MCF 10A (cell line): Measurements from ENCODE around the gene METTL13. TPM values are rescaled to one million over a fixed set of nuclear protein-coding genes. Genes with fewer than 3 reads are reported as not detected.

Experiments used
- BruUV-seq: library from RNA; stranded (reverse); fragments of 400-500 nt; replicated peaks from 2 replicates; lab custom pipeline; 2021; lab: Mats Ljungman, UMichigan
- CTCF ChIA-PET: fragments of 300-600 bp; sonication (Branson Sonifier 250); formaldehyde crosslinking; extraction: SDS; loops from one replicate; lab custom pipeline; 2021; ENCODE audit warnings: antibody characterized with exemption, inconsistent platforms; lab: Yijun Ruan, JAX
- POLR2A ChIA-PET: fragments of 300-600, 350-650 bp; sonication (Branson Sonifier 250); formaldehyde crosslinking; extraction: SDS; loops from one replicate; lab custom pipeline; 2020; ENCODE audit warnings: antibody characterized with exemption, inconsistent platforms; lab: Yijun Ruan, JAX
- DNase-seq: peaks from one replicate; pipeline ENCODE4 v3.0.0-alpha.2; 2018; ENCODE audit not compliant: unreplicated experiment
- H3K27ac Mint-ChIP-seq: one replicate; pipeline ENCODE4 v1.8.0; 2022; ENCODE audit warnings: mild to moderate bottlenecking, low read depth, mixed read lengths; ENCODE audit not compliant: unreplicated experiment
- H3K27me3 Mint-ChIP-seq: one replicate; pipeline ENCODE4 v1.8.0; 2022; ENCODE audit warnings: mixed read lengths; ENCODE audit not compliant: insufficient read depth, unreplicated experiment
- H3K36me3 Mint-ChIP-seq: one replicate; pipeline ENCODE4 v1.8.0; 2022; ENCODE audit warnings: mild to moderate bottlenecking, moderate library complexity, mixed read lengths; ENCODE audit not compliant: insufficient read depth, unreplicated experiment
- H3K4me1 Mint-ChIP-seq: one replicate; pipeline ENCODE4 v1.8.0; 2022; ENCODE audit warnings: mixed read lengths; ENCODE audit not compliant: insufficient read depth, unreplicated experiment
- H3K4me3 Mint-ChIP-seq: one replicate; pipeline ENCODE4 v1.8.0; 2022; ENCODE audit warnings: mild to moderate bottlenecking, moderate library complexity, mixed read lengths; ENCODE audit not compliant: unreplicated experiment
- H3K9me3 Mint-ChIP-seq: one replicate; pipeline ENCODE4 v1.8.0; 2022; ENCODE audit warnings: mixed read lengths; ENCODE audit not compliant: unreplicated experiment
- intact Hi-C: fragments of 100-400 bp; cut with micrococcal nuclease; formaldehyde crosslinking; loops from 2 replicates; pipeline ENCODE4 v1.14.1; 2022
- total RNA-seq: library from RNA; stranded (reverse); gene quantifications from 2 replicates; pipeline ENCODE4 v1.2.3, GENCODE V29; 2022
- TF ChIP-seq, protein P1 (sequence below): fragments of 200-600 bp; IDR thresholded peaks from one replicate; pipeline ENCODE4 v1.8.0; 2022; ENCODE audit warnings: antibody characterized with exemption, mild to moderate bottlenecking; ENCODE audit not compliant: unreplicated experiment

METTL13 gene
- total RNA-seq, 1 experiment from 2014 or later: 30.7 TPM

DNA sequence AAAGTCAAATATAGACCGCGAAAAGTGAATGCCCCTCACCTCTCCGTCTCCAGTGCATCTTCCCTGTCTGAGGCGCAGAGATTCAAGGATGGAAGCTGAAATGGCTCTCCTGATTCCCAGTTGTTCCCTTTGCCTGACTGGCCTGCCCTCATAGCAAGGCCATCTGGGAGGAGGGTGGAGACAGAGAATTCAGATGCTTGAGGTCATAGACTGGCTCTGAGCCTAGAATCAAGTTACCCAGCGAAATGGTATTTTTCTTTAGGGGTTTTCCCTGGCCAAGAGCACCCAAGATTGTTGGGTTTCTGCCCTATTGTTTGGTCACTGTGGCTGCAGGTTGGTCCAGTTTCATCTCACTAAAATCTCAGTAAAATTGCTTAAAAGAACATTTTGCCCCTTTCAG, 7.2 kb downstream of the METTL13 start:
- BruUV-seq: no TSS peak
- CTCF ChIA-PET: interaction anchor here (3.9 to 30.8 kb wide), 2 partner anchors 13 to 194 kb away, joined by 50 to 1502 read pairs; no protein-coding TSS in a partner anchor

DNA sequence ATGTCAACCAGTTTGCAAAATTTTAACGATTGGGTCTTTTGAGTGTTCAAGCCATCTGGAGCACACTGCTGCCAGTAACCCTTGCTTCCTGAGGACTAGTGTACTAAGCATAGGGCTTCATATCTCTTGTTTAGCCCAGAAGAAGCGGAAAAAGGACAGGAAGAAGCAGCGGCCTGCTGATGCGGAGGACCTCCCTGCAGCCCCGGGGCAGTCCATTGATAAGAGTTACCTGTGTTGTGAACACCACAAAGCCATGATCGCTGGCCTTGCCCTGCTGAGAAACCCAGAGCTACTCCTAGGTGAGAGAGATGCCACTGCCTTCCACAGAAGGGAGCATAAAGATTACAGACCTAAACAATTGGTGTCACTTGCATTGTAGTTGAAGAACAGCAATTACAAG, 8.9 kb downstream of the METTL13 start:
- Mint-ChIP-seq H3K27ac (peak overlapping the region; percentile 49), H3K9me3 (no peaks in the 10 kb centered on the region), H3K4me1 (peaks cover 46% of the 10 kb centered on the region), H3K27me3 (no peaks in the 10 kb centered on the region), H3K4me3 (no peak overlapping the region), H3K36me3 (peaks cover 93% of the 10 kb centered on the region)
- BruUV-seq: no TSS peak
- DNase-seq: no peak
- ChIA-PET POLR2A (interaction anchor here (1.2 kb wide), 1 partner anchor 8 kb away, joined by 4 read pairs; the partner anchor contains the start of gene METTL13), CTCF (interaction anchor here (1.4 to 30.8 kb wide), 3 partner anchors 11 to 192 kb away, joined by 3 to 1502 read pairs (median 50); no protein-coding TSS in a partner anchor)
- intact Hi-C loops: no loop called here
- TF ChIP-seq, protein P1, sequence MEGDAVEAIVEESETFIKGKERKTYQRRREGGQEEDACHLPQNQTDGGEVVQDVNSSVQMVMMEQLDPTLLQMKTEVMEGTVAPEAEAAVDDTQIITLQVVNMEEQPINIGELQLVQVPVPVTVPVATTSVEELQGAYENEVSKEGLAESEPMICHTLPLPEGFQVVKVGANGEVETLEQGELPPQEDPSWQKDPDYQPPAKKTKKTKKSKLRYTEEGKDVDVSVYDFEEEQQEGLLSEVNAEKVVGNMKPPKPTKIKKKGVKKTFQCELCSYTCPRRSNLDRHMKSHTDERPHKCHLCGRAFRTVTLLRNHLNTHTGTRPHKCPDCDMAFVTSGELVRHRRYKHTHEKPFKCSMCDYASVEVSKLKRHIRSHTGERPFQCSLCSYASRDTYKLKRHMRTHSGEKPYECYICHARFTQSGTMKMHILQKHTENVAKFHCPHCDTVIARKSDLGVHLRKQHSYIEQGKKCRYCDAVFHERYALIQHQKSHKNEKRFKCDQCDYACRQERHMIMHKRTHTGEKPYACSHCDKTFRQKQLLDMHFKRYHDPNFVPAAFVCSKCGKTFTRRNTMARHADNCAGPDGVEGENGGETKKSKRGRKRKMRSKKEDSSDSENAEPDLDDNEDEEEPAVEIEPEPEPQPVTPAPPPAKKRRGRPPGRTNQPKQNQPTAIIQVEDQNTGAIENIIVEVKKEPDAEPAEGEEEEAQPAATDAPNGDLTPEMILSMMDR: no peak

More for the DNA sequence above, 7.2 kb downstream of the METTL13 start:
- H3K4me3 Mint-ChIP-seq: no peak overlapping the region
- intact Hi-C loops: loop anchor here (10.0 kb wide), 1 partner anchor 566 kb away; no protein-coding TSS in a partner anchor
- peaks cover 76% of the 10 kb centered on the region for H3K36me3 Mint-ChIP-seq
- H3K4me1 Mint-ChIP-seq: peaks cover 48% of the 10 kb centered on the region
- POLR2A ChIA-PET: no interaction called here
- H3K27ac Mint-ChIP-seq: peak overlapping the region; percentile 67
- TF ChIP-seq, protein P1: no peak
- peak; percentile 77 for DNase-seq
- no peaks in the 10 kb centered on the region for H3K9me3 Mint-ChIP-seq
- H3K27me3 Mint-ChIP-seq: no peaks in the 10 kb centered on the region

DNA sequence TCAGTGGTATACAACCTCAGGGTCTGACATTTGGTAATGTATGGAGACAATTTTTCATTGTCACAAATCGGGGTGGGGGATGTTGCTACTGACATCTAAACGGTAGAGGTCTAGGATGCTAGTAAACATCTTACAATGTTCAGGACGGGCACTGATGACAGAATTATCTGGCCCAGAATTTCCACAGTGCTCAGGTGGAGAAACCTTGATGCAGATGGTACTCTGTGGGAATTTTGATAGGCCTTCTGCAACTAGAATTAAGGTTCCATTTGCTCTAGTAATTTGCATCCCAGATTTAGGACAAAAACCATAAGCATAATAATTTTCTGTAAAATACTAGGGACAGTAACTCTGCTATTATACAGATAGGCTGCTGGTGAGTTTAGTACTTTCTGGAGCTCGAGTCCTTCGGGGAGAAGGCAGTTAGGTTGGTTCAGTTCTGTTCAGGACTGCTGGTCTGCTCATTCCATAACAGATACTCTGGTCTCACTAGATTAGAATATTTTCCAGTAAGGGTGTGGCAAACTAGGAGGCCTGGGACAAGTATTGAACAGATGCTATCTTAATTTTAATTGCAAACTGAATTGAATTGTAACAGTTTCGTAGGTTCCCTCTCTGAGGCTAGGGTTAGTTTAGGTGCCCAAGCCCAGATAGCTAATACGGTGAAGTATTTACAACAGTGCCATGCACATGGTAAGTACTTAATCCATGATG, 11.4 kb downstream of the METTL13 start:
- TF ChIP-seq, protein P1: no peak
- H3K4me3 Mint-ChIP-seq: no peak overlapping the region
- POLR2A ChIA-PET: interaction anchor here (1.3 to 1.4 kb wide), 2 partner anchors 11 to 50 kb away, joined by 3 read pairs; partner anchors contain the start of gene METTL13
- CTCF ChIA-PET: interaction anchor here (1.2 to 30.8 kb wide), 3 partner anchors 9 to 189 kb away, joined by 7 to 1502 read pairs (median 50); no protein-coding TSS in a partner anchor
- H3K9me3 Mint-ChIP-seq: no peaks in the 10 kb centered on the region
- no TSS peak for BruUV-seq
- H3K27me3 Mint-ChIP-seq: no peaks in the 10 kb centered on the region
- intact Hi-C loops: no loop called here
- peak overlapping the region; percentile 51 for H3K27ac Mint-ChIP-seq
- peaks cover 34% of the 10 kb centered on the region for H3K4me1 Mint-ChIP-seq
- peaks cover 93% of the 10 kb centered on the region for H3K36me3 Mint-ChIP-seq
- DNase-seq: no peak

GRCh38 chr1:171793636-171794035, 12.2 kb downstream of the METTL13 start:
- Mint-ChIP-seq H3K36me3 (peaks cover 90% of the 10 kb centered on the region), H3K9me3 (no peaks in the 10 kb centered on the region), H3K27me3 (no peaks in the 10 kb centered on the region), H3K4me1 (peaks cover 27% of the 10 kb centered on the region), H3K4me3 (no peak overlapping the region), H3K27ac (peak overlapping the region; percentile 55)
- ChIA-PET CTCF (interaction anchor here (1.2 to 30.8 kb wide), 2 partner anchors 8 to 189 kb away, joined by 7 to 1502 read pairs; no protein-coding TSS in a partner anchor), POLR2A (interaction anchor here (1.4 to 1.7 kb wide), 2 partner anchors 12 to 51 kb away, joined by 3 to 4 read pairs; partner anchors contain the start of gene METTL13)
- no peak for DNase-seq
- BruUV-seq: no TSS peak
- intact Hi-C loops: no loop called here
- TF ChIP-seq, protein P1: no peak
